GM19324 (cell line): ENCODE data around the gene ARHGAP32.

ENCODE experiments used
- ATAC-seq: cut with Tn5 transposase; IDR thresholded peaks from one replicate; pipeline ENCODE4 v1.9.1; 2021; ENCODE audit warnings: mild to moderate bottlenecking, moderate library complexity; ENCODE audit not compliant: unreplicated experiment, low FRiP score

ARHGAP32 gene

GRCh38 chr11:129117595-129118350, 74.4 kb downstream of the ARHGAP32 start:
- no peak for ATAC-seq

GRCh38 chr11:129115652-129116586, 76.2 kb downstream of the ARHGAP32 start:
- no peak for ATAC-seq

- ATAC-seq = no peak
These were observed 82.4 kb downstream of the ARHGAP32 start for GRCh38 chr11:129109701-129110100.

- no peak for ATAC-seq
These were observed 85.3 kb downstream of the ARHGAP32 start for GRCh38 chr11:129106788-129107187.

GRCh38 chr11:129102756-129103155, 89.4 kb downstream of the ARHGAP32 start:
- ATAC-seq = no peak

GRCh38 chr11:129102225-129102624, 89.9 kb downstream of the ARHGAP32 start:
- ATAC-seq = no peak

GRCh38 chr11:129093283-129093682, 98.8 kb downstream of the ARHGAP32 start:
- no peak for ATAC-seq

GRCh38 chr11:129090056-129090455, 102.1 kb downstream of the ARHGAP32 start:
- ATAC-seq = no peak

GRCh38 chr11:129089279-129089678, 102.8 kb downstream of the ARHGAP32 start:
- no peak for ATAC-seq

- no peak for ATAC-seq
These were observed 105.1 kb downstream of the ARHGAP32 start for GRCh38 chr11:129086976-129087375.

GRCh38 chr11:129077191-129077590, 114.9 kb downstream of the ARHGAP32 start:
- no peak for ATAC-seq

GRCh38 chr11:129075757-129076156, 116.4 kb downstream of the ARHGAP32 start:
- no peak for ATAC-seq

- no peak for ATAC-seq
These were observed 124.7 kb downstream of the ARHGAP32 start for GRCh38 chr11:129067454-129067853.

- no peak for ATAC-seq
These were observed 125.9 kb downstream of the ARHGAP32 start for GRCh38 chr11:129066229-129066628.

GRCh38 chr11:129063118-129063517, 129.0 kb downstream of the ARHGAP32 start:
- ATAC-seq = no peak

- no peak for ATAC-seq
These were observed 130.5 kb downstream of the ARHGAP32 start for GRCh38 chr11:129061492-129062230.

GRCh38 chr11:129056916-129057315, 135.2 kb downstream of the ARHGAP32 start:
- no peak for ATAC-seq

GRCh38 chr11:129055196-129055595, 136.9 kb downstream of the ARHGAP32 start:
- ATAC-seq = no peak

- no peak for ATAC-seq
These were observed 143.2 kb downstream of the ARHGAP32 start for GRCh38 chr11:129048911-129049310.

GRCh38 chr11:129045150-129045549, 147.0 kb downstream of the ARHGAP32 start:
- ATAC-seq = no peak

- ATAC-seq = no peak
These were observed 149.6 kb downstream of the ARHGAP32 start for GRCh38 chr11:129042503-129042902.
